HG02678 (cell line): Measurements from ENCODE around the gene AUNIP.

Source experiments
- ATAC-seq: cut with Tn5 transposase; IDR thresholded peaks from one replicate; pipeline ENCODE4 v1.9.1; 2021; ENCODE audit warnings: mild to moderate bottlenecking, moderate library complexity; ENCODE audit not compliant: unreplicated experiment

The AUNIP gene

GRCh38 chr1:25858906-25859789, at the start of gene AUNIP:
Gene AUNIP (minus strand): TSS chr1:25859457. CDS start chr1:25859357, 100 bp downstream.
- ATAC-seq: peak; percentile 85

- no peak for ATAC-seq
Measured at GRCh38 chr1:25909040-25909439, 49.8 kb upstream of the AUNIP start.

- ATAC-seq: no peak
Measured at GRCh38 chr1:25908161-25908560, 48.9 kb upstream of the AUNIP start.

- ATAC-seq: no peak
Measured at GRCh38 chr1:25907601-25908000, 48.3 kb upstream of the AUNIP start.

- no peak for ATAC-seq
Measured at GRCh38 chr1:25906644-25907300, 47.5 kb upstream of the AUNIP start.

- ATAC-seq: peak; percentile 71
Measured at GRCh38 chr1:25905680-25906643, 46.7 kb upstream of the AUNIP start, which contains the start of gene STMN1. Gene STMN1 (minus strand): TSS chr1:25906419. CDS start chr1:25904676, 1,743 bp downstream.

- peak; percentile 78 for ATAC-seq
Measured at GRCh38 chr1:25904943-25905679, 45.9 kb upstream of the AUNIP start.

GRCh38 chr1:25903986-25904385, 44.7 kb upstream of the AUNIP start:
- ATAC-seq: no peak

- no peak for ATAC-seq
Measured at GRCh38 chr1:25902462-25902861, 43.2 kb upstream of the AUNIP start.

- ATAC-seq: no peak
Measured at GRCh38 chr1:25900219-25900618, 41.0 kb upstream of the AUNIP start.

- no peak for ATAC-seq
Measured at GRCh38 chr1:25899792-25900191, 40.5 kb upstream of the AUNIP start.

GRCh38 chr1:25898223-25899015, 39.2 kb upstream of the AUNIP start:
- ATAC-seq: no peak

GRCh38 chr1:25897754-25898153, 38.5 kb upstream of the AUNIP start:
- no peak for ATAC-seq

- ATAC-seq: no peak
Measured at GRCh38 chr1:25896266-25896665, 37.0 kb upstream of the AUNIP start.

- peak; percentile 90 for ATAC-seq
Measured at GRCh38 chr1:25895365-25895990, 36.2 kb upstream of the AUNIP start.

- no peak for ATAC-seq
Measured at GRCh38 chr1:25893116-25893515, 33.9 kb upstream of the AUNIP start.

- no peak for ATAC-seq
Measured at GRCh38 chr1:25891606-25892005, 32.3 kb upstream of the AUNIP start.

- no peak for ATAC-seq
Measured at GRCh38 chr1:25890239-25891034, 31.2 kb upstream of the AUNIP start.
